Stimulated activated CD4-positive, alpha-beta T cell treated with anti-CD3 and anti-CD28 coated beads, Interleukin-1b, Interleukin-23, amount 100 ng/mL, for 1 hour (primary cell): ENCODE data around the gene OR2L2.
"Not testable (repeated sequence)": the region's sequence is repeated elsewhere in the genome, so short reads cannot be mapped to it uniquely, and the experiment has no call there.

Experiments used
- DNase-seq, 2 donors: peaks; one replicate each; pipeline ENCODE4 v3.0.0-alpha.2; 2020; ENCODE audit warnings: low read depth in 2 of 2

OR2L2 gene, protein sequence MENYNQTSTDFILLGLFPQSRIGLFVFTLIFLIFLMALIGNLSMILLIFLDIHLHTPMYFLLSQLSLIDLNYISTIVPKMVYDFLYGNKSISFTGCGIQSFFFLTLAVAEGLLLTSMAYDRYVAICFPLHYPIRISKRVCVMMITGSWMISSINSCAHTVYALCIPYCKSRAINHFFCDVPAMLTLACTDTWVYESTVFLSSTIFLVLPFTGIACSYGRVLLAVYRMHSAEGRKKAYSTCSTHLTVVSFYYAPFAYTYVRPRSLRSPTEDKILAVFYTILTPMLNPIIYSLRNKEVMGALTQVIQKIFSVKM

DNA sequence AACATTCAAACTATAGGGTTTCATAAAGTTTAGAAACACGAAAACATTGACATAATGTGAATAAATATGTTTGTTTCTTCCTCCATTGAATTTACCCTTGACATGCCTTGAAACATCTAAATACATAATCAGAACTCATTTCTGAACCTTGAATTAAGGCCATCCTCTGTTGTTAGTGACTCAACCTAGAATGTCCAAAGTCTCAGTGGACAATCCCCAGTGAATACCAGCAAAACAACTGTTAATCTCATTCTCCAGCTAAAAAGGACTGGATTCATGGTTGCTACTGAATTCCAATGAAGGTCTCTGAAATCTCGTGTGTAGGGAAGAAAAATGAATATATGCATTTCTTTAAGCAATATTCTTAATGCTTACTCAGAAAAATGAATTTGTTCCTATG is at the start of gene OR2L2:
Gene OR2L2, plus strand, starts transcription at position 301 of the 400 bp plus-strand sequence. CDS start 8,198 bp downstream, outside the sequence.
- DNase-seq, result no peak

DNA sequence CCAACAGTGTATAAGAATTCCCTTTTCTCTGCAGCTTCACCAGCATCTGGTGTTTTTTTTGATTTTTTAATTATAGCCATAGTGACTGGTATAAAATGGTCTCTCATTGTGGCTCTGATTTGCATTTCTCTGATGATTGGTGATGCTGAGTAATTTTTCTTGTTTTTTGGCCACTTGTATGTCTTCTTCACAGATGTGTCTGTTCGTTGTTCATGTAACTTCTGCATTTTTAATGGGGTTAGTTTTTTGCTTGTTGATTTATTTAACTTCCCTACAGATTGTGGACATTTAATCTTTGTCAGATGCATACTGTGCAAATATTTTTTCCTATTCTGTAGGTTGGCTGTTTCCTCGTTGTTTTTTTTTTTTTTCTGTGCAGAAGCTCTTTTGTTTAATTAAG is 36.9 kb upstream of the OR2L2 start:
- DNase-seq, result no peak

DNA sequence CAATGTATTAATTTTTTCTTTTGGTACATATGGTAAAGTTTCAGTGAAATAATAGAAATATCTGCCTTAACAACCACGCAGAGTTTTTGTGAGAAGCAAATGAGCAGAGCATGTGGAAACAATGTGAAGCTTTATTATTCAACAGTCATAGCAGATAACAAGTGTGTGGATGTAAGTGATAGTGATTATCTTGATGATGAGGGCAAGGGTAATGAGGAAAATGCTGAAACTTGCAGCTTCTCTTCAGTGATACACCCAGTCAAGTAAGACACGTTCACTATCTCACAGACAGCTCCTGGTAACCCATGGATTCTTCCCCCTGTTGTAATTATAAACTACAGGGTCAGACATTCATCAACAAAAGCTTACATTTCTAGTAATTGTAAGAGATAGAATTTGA is 31.1 kb upstream of the OR2L2 start:
- no peak for DNase-seq

DNA sequence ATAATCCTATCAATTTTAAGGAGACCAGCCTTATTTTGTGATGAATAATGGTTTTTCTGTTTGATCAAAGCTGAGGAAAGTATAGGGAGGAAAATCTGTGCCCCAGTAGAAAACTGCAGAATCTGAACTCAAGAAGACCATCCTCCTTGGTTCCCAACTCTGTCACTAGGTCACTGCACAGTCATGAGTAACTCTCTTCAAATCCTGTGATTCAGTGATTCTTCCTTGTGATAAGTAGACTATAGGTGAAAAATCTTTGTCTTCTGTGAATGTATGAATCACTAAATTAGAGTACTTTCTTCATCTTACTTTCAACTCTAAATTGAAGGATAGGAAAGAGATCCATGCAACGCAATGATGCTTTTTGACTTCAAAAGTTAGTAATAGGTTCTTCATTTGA is 29.7 kb upstream of the OR2L2 start:
- DNase-seq, result no peak

DNA sequence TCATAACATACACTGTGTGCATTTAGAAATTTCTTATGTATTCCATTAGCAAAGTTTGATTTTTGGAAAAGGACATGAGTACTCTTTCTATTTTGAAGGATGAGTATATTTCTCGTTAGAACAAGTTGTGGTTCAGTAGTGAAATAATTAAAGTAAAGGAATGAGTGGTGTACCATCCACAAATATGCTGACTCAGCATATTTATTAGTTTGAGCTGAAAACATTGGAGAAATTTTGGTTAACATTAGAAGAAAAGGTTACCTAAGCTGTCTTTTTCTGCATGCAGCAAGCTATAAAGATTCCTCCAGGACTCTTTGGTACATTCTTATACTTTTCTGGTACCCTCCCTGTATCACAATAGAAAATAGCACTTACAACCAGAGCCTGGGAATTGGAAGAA is 22.1 kb upstream of the OR2L2 start:
- no peak for DNase-seq

DNA sequence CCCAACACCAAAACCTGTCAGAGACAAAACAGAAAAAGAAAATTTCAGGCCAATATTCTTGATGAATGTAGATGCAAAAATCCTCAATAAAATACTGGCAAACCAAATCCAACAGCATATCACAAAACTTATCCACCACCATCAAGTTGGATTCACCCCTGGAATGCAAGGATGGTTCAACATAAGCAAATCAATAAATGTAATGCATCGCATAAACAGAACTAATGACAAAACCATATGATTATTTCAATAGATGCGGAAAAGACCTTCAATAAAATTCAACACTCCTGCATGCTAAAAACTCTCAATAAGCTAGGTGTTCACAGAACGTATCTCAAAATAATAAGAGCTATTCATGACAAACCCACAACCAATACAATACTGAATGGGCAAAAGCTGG is 20.2 kb upstream of the OR2L2 start:
- DNase-seq, result no peak

DNA sequence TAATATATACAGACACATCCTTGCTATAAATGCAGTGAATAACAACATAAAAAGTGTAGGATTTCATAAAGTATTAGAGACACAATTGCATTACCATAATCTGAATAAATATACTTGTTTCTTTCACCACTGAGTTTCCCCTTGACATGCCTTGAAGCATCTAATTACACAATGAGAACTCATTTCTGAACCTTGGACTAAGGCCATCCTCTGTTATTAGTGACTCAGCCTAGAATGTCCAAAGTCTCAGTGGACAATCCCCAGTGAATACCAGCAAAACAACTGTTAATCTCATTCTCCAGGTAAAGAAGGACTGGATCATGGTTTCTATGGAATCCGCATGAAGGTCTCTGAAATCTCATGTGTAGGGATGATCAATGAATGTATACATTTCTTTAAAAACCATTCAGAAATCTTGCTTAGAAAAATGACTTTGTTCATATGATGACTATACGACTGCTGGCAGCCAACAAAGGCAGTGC is 16.6 kb upstream of the OR2L2 start, which contains the start of gene OR2L5:
Gene OR2L5, plus strand, starts transcription at position 432 of the 482 bp plus-strand sequence. CDS start 8,288 bp downstream, outside the sequence.
- DNase-seq, result no peak

DNA sequence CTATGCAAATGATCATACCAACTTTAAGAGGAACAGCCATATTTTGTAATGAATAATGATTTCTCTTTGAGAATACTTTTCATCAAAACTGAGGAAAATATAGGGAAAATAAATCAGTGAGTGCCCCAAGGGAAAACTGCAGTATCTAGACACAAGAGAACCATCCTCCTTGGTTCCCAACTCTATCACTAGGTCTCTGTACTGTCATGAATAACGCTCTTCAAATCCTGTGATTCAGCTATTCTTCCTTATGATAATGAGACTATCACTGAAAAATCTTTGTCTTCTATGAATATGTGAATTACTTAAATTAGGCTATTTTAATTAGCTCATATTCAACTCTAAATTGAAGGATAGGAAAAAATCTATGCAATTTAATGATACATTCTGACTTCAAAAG is 14.1 kb upstream of the OR2L2 start:
- DNase-seq, result no peak

DNA sequence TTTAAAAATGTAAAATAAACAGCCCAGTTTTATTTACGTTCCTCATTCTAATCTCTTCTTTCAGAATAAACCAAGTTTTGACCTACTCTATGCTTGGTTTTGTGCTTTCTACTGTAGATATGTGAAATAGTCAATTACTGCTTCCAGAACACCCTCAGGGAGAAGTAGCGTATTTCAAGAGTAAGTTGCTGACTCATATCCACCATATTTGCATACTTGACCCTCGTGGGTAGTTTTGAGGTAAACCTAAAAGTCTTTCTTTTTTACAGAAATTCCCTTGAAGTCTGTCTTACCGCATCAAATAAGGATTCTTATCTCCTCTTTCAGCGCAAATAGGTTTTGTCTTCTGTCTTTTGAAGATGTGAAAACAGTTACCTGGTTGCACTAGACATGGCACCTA is 15.3 kb downstream of the OR2L2 start:
- no peak for DNase-seq

DNA sequence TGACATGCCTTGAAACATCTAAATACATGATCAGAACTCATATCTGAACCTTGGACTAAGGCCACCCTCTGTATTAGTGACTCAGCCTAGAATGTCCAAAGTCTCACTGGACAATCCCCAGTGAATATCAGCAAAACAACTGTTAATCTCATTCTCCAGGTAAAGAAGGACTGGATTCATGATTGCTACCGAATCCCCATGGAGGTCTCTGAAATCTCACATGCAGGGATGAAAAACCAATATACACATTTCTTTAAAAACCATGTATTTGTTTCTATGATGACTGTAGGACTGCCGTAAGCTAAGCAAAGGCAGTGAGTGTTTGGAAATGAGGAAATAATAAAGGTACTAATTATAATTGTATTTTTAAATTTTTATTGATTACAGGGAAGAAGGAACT is 16.7 kb downstream of the OR2L2 start, which contains the start of gene OR2L3:
Gene OR2L3, plus strand, starts transcription at position 301 of the 400 bp plus-strand sequence. CDS start 13,846 bp downstream, outside the sequence.
- no peak for DNase-seq

DNA sequence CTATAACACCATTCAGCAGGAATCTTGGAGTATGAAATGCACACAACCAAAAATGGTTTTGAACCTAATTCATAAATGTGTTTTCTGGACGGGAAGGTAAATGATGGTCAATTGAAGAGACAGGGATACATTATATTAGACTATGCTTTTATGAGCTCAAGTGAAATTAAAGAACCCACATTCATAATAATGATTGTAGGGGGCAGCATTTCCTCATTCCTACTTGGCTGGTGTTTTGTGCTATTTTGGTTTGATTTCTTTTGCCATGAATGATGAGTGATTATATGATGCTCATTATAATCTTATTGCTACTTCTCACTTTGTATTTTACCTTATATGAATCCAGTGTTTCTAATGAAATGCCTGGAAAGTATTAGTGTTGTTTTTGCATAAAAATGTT is 17.1 kb downstream of the OR2L2 start:
- DNase-seq, result no peak

DNA sequence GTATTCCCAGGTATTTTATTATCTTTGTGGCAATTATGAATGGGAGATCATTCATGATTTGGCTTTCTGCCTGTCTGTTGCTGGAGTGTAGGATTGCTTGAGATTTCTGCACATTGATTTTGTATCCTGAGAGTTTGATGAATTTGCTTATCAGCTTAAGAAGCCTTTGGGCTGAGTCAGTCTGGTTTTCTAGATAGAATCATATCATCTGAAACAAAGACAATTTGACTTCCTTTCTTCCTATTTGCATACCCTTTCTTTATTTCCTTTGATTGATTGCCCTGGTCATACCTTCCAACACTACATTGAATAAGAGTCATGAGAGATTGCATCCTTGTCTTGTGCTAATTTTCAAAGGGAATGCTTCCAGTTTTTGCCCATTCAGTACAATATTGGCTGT is 24.8 kb downstream of the OR2L2 start:
- no peak for DNase-seq

DNA sequence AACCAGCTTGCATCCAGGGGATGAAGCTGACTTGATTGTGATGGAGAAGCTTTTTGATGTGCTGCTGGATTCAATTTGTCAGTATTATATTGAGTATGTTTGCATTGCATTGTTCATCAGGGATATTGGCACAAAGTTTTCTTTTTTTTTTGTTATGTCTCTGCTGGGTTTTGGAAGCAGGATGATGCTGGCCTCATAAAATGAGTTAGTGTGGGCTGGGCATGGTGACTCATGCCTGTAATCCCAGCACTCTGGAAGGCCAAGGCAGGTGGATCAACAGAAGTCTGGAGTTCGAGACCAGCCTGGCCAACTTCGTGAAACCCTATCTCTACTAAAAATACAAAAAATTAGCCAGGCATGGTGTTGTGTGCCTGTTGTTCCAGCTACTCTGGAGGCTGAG is 25.4 kb downstream of the OR2L2 start:
- DNase-seq, result no peak

DNA sequence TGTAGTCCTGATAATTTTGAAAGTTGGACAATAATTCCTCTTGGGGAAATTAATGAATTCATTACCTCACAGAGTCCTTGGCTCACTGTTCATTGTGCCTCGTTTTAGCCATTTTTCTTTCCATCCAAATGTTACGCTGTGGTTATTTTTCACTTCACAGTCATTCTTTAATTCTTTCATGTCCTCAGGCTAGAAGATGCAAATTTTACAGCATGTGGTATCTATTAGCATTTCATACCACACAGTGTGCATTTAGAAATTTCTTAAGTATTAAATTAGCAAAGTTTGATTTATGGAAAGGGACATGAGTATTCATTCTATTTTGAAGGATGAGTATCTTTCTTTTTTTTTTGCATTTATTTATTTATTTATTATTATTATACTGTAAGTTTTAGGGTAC is 35.2 kb downstream of the OR2L2 start:
- no peak for DNase-seq

DNA sequence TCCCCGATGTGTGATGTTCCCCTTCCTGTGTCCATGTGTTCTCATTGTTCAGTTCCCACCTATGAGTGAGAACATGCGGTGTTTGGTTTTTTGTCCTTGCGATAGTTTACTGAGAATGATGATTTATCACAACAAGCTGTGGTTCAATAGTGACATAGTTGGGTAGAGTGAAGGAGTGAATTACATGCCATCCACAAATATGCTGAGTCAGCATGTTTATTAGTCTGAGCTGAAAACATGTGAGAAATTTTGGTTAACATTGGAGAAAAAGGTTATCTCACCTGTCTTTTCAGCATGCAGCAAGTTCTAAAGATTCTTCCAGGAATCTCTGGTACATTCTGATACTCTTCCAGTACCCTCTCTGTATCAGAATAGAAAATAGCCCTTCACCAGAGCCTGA is 35.7 kb downstream of the OR2L2 start:
- DNase-seq, result no peak

DNA sequence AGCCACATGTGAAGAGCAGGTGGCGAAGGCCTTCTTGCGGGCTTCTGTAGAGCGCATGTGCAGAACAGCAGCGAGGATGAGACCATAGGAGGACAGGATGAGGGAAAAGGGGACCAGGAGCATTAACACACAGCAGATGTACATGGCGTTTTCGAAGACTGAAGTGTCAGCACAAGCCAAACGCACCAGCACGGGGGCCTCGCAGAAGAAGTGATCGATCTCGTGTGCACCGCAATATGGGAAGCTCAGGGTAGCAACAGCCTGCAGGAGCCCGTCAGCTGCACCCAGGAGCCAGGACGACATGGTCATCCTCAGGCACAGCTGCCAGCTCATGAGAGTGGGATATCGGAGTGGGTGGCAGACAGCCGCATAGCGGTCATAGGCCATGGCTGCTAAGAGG is 54.0 kb downstream of the OR2L2 start:
- DNase-seq, result not testable (repeated sequence)
